A673 (cell line): Measurements from ENCODE around the gene ACTL9. TPM values are rescaled to one million over a fixed set of nuclear protein-coding genes. Genes with fewer than 3 reads are reported as not detected.
A peak's percentile ranks its signal among the peaks of the same experiment; 100 is the strongest.

ENCODE experiments used
- BruUV-seq: library from RNA; stranded (reverse); fragments of 400-500 nt; replicated peaks from 2 replicates; lab custom pipeline; 2021; lab: Mats Ljungman, UMichigan
- CTCF ChIA-PET: fragments of 300-600 bp; sonication (Branson Sonifier 250); formaldehyde crosslinking; loops from one replicate; lab custom pipeline; 2022; ENCODE audit warnings: antibody characterized with exemption; lab: Charles Lee
- POLR2A ChIA-PET: fragments of 300-600 bp; sonication (Branson Sonifier 250); formaldehyde crosslinking; loops from one replicate; lab custom pipeline; 2022; ENCODE audit warnings: antibody characterized with exemption; ENCODE audit not compliant: low non-redundant PET; lab: Charles Lee
- DNase-seq: peaks from one replicate; pipeline ENCODE4 v3.0.0-alpha.2; 2015; ENCODE audit warnings: low spot score
- H3K27ac ChIP-seq: fragments of 200-600 bp; sonication (generic); 2 replicates; pipeline ENCODE4 v1.5.1; 2016; ENCODE audit warnings: mixed run types, low read depth, mild to moderate bottlenecking, mixed read lengths, antibody characterized with exemption, low read length; ENCODE audit not compliant: poor library complexity, severe bottlenecking
- H3K27me3 ChIP-seq: fragments of 200-600 bp; sonication (generic); replicated peaks from 2 replicates; pipeline ENCODE4 v1.6.1; 2017; ENCODE audit warnings: mixed run types, low read depth, mild to moderate bottlenecking, mixed read lengths, antibody characterized with exemption, low read length; ENCODE audit not compliant: insufficient read depth, poor library complexity
- H3K36me3 ChIP-seq: fragments of 200-600 bp; sonication (generic); 2 replicates; pipeline ENCODE4 v1.6.1; 2016; ENCODE audit warnings: mixed run types, mild to moderate bottlenecking, mixed read lengths, antibody characterized with exemption, low read length; ENCODE audit not compliant: insufficient read depth, poor library complexity, severe bottlenecking
- H3K4me1 ChIP-seq: fragments of 200-600 bp; sonication (generic); 2 replicates; pipeline ENCODE4 v1.6.1; 2017; ENCODE audit warnings: mixed run types, mild to moderate bottlenecking, mixed read lengths, antibody characterized with exemption, low read length; ENCODE audit not compliant: insufficient read depth, poor library complexity, severe bottlenecking
- H3K4me3 ChIP-seq: fragments of 200-600 bp; sonication (generic); 2 replicates; pipeline ENCODE4 v1.5.1; 2016; ENCODE audit warnings: low read depth, mixed run types, mild to moderate bottlenecking, mixed read lengths, low read length; ENCODE audit not compliant: poor library complexity, severe bottlenecking
- H3K9me3 ChIP-seq: fragments of 200-600 bp; sonication (generic); 2 replicates; pipeline ENCODE4 v1.6.1; 2016; ENCODE audit warnings: mixed run types, low read depth, mild to moderate bottlenecking, mixed read lengths, antibody characterized with exemption, low read length; ENCODE audit not compliant: poor library complexity, severe bottlenecking
- CTCF ChIP-seq: fragments of 300-800, 200-600 bp; sonication (generic); conservative IDR thresholded peaks from 2 replicates; pipeline ENCODE4 v1.5.1; 2017; ENCODE audit warnings: low read depth, mild to moderate bottlenecking, antibody characterized with exemption, low read length, moderate library complexity, mixed read lengths
- EZH2 ChIP-seq: fragments of 200-600 bp; sonication (generic); IDR thresholded peaks from 2 replicates; pipeline ENCODE4 v1.6.1; 2017; ENCODE audit warnings: borderline replicate concordance, low read depth, mild to moderate bottlenecking, mixed read lengths, antibody characterized with exemption, low read length; ENCODE audit not compliant: poor library complexity, severe bottlenecking
- intact Hi-C: fragments of 100-400 bp; cut with micrococcal nuclease; formaldehyde crosslinking; loops from one replicate; pipeline ENCODE4 v1.10.0; 2022; ENCODE audit not compliant: unreplicated experiment
- total RNA-seq: library from RNA; stranded (reverse); gene quantifications from 2 replicates; pipeline ENCODE4 v1.2.3, GENCODE V29; 2021

Gene ACTL9
- total RNA-seq, 1 experiment from 2014 or later, result not detected

- H3K27me3 ChIP-seq, result no peaks in the 10 kb centered on the region
- BruUV-seq, result no TSS peak
- CTCF ChIA-PET, result interaction anchor here (1.0 kb wide), 1 partner anchor 30 kb away, joined by 3 read pairs; no protein-coding TSS in a partner anchor
- no peak overlapping the region for H3K4me3 ChIP-seq
- no peaks in the 10 kb centered on the region for H3K9me3 ChIP-seq
- no peaks in the 10 kb centered on the region for H3K36me3 ChIP-seq
- H3K27ac ChIP-seq, result no peak overlapping the region
- intact Hi-C loops, result no loop called here
- peaks cover 8% of the 10 kb centered on the region for H3K4me1 ChIP-seq
- DNase-seq, result no peak
- POLR2A ChIA-PET, result no interaction called here
- TF ChIP-seq CTCF (no peak), EZH2 (no peak)
Observed at GRCh38 chr19:8664671-8665057, 33.9 kb downstream of the ACTL9 start.

- Histone ChIP-seq H3K27me3 (no peaks in the 10 kb centered on the region), H3K27ac (no peak overlapping the region), H3K4me3 (no peak overlapping the region), H3K9me3 (no peaks in the 10 kb centered on the region), H3K4me1 (peaks cover 8% of the 10 kb centered on the region), H3K36me3 (no peaks in the 10 kb centered on the region)
- CTCF ChIA-PET, result interaction anchor here (1.0 kb wide), 1 partner anchor 30 kb away, joined by 3 read pairs; no protein-coding TSS in a partner anchor
- peak; percentile 30 for DNase-seq
- intact Hi-C loops, result no loop called here
- POLR2A ChIA-PET, result no interaction called here
- no TSS peak for BruUV-seq
- no peak for TF ChIP-seq CTCF
- TF ChIP-seq EZH2, result no peak
Observed at GRCh38 chr19:8663920-8664670, 34.5 kb downstream of the ACTL9 start.

GRCh38 chr19:8662263-8662662 lies 36.3 kb downstream of the ACTL9 start:
- Histone ChIP-seq H3K4me3 (no peak overlapping the region), H3K36me3 (no peaks in the 10 kb centered on the region), H3K9me3 (no peaks in the 10 kb centered on the region), H3K27ac (no peak overlapping the region), H3K4me1 (peaks cover 8% of the 10 kb centered on the region), H3K27me3 (no peaks in the 10 kb centered on the region)
- BruUV-seq, result no TSS peak
- intact Hi-C loops, result no loop called here
- ChIA-PET CTCF (no interaction called here), POLR2A (no interaction called here)
- TF ChIP-seq CTCF (no peak), EZH2 (no peak)
- DNase-seq, result no peak
